Activated CD8-positive, alpha-beta T cell treated with anti-CD3 and anti-CD28 coated beads for 36 hours (primary cell): ENCODE results near the gene KIAA2012. TPM values are rescaled to one million over a fixed set of nuclear protein-coding genes. Genes with fewer than 3 reads are reported as not detected.

Experiments
- ATAC-seq: fragments of 200-7000 bp; cut with Tn5 transposase; one replicate; pipeline ENCODE4 v1.10.0; 2021; ENCODE audit warnings: mild to moderate bottlenecking, moderate library complexity
- CTCF ChIA-PET: fragments of 350-600 bp; sonication (Branson Sonifier 250); formaldehyde crosslinking; loops from one replicate; lab custom pipeline; 2021; ENCODE audit warnings: antibody characterized with exemption; lab: Charles Lee
- POLR2A ChIA-PET: fragments of 350-600 bp; sonication (Branson Sonifier 250); formaldehyde crosslinking; loops from one replicate; lab custom pipeline; 2021; ENCODE audit warnings: antibody characterized with exemption; lab: Charles Lee
- DNase-seq: peaks from one replicate; pipeline ENCODE4 v3.0.0-alpha.2; 2020
- H3K27ac Mint-ChIP-seq: one replicate; pipeline ENCODE4 v1.8.0; 2021; ENCODE audit warnings: mild to moderate bottlenecking, mixed read lengths
- H3K27me3 Mint-ChIP-seq: one replicate; pipeline ENCODE4 v1.8.0; 2021; ENCODE audit warnings: mixed read lengths
- H3K36me3 Mint-ChIP-seq: one replicate; pipeline ENCODE4 v1.8.0; 2021; ENCODE audit warnings: low read depth, mixed read lengths
- H3K4me1 Mint-ChIP-seq: one replicate; pipeline ENCODE4 v1.8.0; 2021; ENCODE audit warnings: low read depth, mixed read lengths
- H3K4me3 Mint-ChIP-seq: one replicate; pipeline ENCODE4 v1.8.0; 2021; ENCODE audit warnings: mild to moderate bottlenecking, moderate library complexity, mixed read lengths
- H3K9me3 Mint-ChIP-seq: one replicate; pipeline ENCODE4 v1.8.0; 2021; ENCODE audit warnings: mixed read lengths
- intact Hi-C: fragments of 100-400 bp; cut with micrococcal nuclease; formaldehyde crosslinking; loops from one replicate; pipeline ENCODE4 v1.10.0; 2022
- total RNA-seq, 2 experiments: library from RNA; stranded (reverse); gene quantifications; one replicate each; pipeline ENCODE4 v1.2.3, GENCODE V29; 2021
- TF ChIP-seq, protein P1 (sequence below): fragments of 200-600 bp; IDR thresholded peaks from one replicate; pipeline ENCODE4 v1.8.0; 2022; ENCODE audit warnings: antibody characterized with exemption, mild to moderate bottlenecking

Gene KIAA2012
- total RNA-seq, 2 experiments from 2014 or later = not detected

DNA sequence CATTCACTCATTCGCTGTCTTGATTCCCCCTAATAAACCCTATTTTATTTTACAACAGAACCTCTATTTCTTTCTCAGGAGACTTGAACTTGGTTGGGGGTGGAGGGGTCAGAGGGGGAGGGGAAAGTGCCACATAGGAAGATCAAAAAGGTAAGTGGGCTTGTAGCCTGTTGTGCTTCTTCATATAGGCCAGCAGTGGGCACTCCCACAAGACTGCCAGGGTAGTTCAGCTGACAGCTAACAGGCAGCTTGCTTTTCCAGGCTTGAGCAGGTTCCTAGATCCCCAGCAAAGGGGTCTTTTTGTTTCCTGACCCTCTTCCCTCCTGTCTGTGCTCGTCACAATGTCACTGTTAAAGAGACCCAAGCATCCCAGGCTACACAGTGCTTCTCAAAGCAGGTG is 829 bp upstream of the KIAA2012 start:
- POLR2A ChIA-PET = no interaction called here
- no peaks in the 10 kb centered on the region for H3K27me3 Mint-ChIP-seq
- no peak overlapping the region for H3K27ac Mint-ChIP-seq
- ATAC-seq = no peak
- H3K4me1 Mint-ChIP-seq = peaks cover 4% of the 10 kb centered on the region
- no peak for DNase-seq
- intact Hi-C loops = no loop called here
- H3K4me3 Mint-ChIP-seq = no peak overlapping the region
- H3K9me3 Mint-ChIP-seq = no peaks in the 10 kb centered on the region
- H3K36me3 Mint-ChIP-seq = no peaks in the 10 kb centered on the region
- CTCF ChIA-PET = interaction anchor here (0.9 kb wide), 1 partner anchor 8 kb away, joined by 3 read pairs; no protein-coding TSS in a partner anchor
- TF ChIP-seq, protein P1, sequence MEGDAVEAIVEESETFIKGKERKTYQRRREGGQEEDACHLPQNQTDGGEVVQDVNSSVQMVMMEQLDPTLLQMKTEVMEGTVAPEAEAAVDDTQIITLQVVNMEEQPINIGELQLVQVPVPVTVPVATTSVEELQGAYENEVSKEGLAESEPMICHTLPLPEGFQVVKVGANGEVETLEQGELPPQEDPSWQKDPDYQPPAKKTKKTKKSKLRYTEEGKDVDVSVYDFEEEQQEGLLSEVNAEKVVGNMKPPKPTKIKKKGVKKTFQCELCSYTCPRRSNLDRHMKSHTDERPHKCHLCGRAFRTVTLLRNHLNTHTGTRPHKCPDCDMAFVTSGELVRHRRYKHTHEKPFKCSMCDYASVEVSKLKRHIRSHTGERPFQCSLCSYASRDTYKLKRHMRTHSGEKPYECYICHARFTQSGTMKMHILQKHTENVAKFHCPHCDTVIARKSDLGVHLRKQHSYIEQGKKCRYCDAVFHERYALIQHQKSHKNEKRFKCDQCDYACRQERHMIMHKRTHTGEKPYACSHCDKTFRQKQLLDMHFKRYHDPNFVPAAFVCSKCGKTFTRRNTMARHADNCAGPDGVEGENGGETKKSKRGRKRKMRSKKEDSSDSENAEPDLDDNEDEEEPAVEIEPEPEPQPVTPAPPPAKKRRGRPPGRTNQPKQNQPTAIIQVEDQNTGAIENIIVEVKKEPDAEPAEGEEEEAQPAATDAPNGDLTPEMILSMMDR = no peak

DNA sequence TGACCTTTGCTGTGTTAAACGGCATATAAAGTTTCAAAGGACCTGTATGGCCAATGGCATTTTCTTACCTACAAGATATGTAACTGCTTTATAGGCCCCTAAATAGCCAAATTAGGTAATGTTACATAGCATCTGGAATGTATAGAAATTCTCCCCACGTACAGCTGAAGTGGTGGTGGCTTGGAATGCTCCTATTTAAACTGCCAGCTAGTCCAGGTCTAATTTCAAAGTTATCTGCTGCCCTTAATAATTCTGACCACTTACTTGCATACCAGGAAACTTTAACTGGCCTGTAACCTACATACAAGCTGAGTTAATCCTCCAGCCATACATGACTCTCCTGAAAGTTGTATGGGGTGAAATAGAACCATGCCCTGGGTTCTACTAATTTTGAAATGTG is 1.3 kb downstream of the KIAA2012 start:
- ATAC-seq (no peak), DNase-seq (no peak)
- H3K27me3 Mint-ChIP-seq = no peaks in the 10 kb centered on the region
- no peak overlapping the region for H3K27ac Mint-ChIP-seq
- POLR2A ChIA-PET = no interaction called here
- peaks cover 4% of the 10 kb centered on the region for H3K4me1 Mint-ChIP-seq
- CTCF ChIA-PET = no interaction called here
- no peaks in the 10 kb centered on the region for H3K36me3 Mint-ChIP-seq
- TF ChIP-seq, protein P1 = no peak
- intact Hi-C loops = no loop called here
- no peaks in the 10 kb centered on the region for H3K9me3 Mint-ChIP-seq
- H3K4me3 Mint-ChIP-seq = no peak overlapping the region

DNA sequence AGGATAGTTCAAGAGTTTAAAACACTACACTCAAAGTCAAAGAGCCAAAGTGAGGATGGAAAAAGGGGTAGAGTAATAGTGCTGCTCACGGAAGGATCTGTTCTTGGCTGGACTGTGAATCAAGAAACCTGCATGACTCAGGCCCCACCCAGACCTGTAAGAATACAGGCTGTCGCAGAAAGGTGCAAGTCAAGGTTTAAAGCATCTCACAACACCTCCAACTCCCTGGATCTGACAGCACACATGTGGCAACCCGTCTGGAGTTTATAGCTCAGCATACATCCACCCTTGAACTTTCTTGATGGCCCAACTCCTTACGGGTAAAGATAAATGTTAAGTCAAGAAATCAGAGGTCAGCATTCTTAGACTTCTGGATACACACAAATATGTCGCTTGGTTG is 6.3 kb downstream of the KIAA2012 start:
- CTCF ChIA-PET = interaction anchor here (0.9 to 1.5 kb wide), 3 partner anchors 10 to 218 kb away, joined by 4 read pairs; no protein-coding TSS in a partner anchor
- H3K27me3 Mint-ChIP-seq = no peaks in the 10 kb centered on the region

DNA sequence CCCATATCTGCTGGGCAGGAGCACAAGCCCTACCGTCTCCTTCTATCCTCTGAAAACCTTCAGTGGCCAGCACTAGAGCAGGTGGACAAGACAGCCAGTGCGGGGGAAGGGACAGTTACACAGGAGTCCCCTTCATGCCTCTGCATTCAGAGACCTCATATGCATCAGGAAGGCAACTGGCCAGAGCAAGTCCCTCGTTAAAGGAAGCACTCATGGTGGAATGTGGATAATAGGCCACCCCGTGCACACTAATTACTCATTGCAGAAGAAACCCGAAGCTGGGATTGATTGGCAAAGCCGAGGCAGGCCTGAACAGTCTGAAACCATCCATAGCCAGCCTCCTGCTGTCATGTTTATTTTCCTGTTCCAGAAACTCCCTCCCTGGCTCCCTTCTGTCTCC is 11.2 kb downstream of the KIAA2012 start:
- no peak overlapping the region for H3K27ac Mint-ChIP-seq
- H3K4me1 Mint-ChIP-seq = no peaks in the 10 kb centered on the region
- peaks cover 6% of the 10 kb centered on the region for H3K9me3 Mint-ChIP-seq
- H3K4me3 Mint-ChIP-seq = no peak overlapping the region
- intact Hi-C loops = no loop called here
- ATAC-seq = no peak
- no peaks in the 10 kb centered on the region for H3K36me3 Mint-ChIP-seq
- TF ChIP-seq, protein P1 = no peak
- ChIA-PET POLR2A (no interaction called here), CTCF (no interaction called here)
- no peak for DNase-seq
- H3K27me3 Mint-ChIP-seq = peaks cover 2% of the 10 kb centered on the region

More for the DNA sequence above, 6.3 kb downstream of the KIAA2012 start:
- no peak overlapping the region for H3K27ac Mint-ChIP-seq
- DNase-seq (no peak), ATAC-seq (no peak)
- no peaks in the 10 kb centered on the region for H3K4me1 Mint-ChIP-seq
- intact Hi-C loops = no loop called here
- no peak overlapping the region for H3K4me3 Mint-ChIP-seq
- TF ChIP-seq, protein P1 = no peak
- POLR2A ChIA-PET = no interaction called here
- peaks cover 6% of the 10 kb centered on the region for H3K9me3 Mint-ChIP-seq
- no peaks in the 10 kb centered on the region for H3K36me3 Mint-ChIP-seq

DNA sequence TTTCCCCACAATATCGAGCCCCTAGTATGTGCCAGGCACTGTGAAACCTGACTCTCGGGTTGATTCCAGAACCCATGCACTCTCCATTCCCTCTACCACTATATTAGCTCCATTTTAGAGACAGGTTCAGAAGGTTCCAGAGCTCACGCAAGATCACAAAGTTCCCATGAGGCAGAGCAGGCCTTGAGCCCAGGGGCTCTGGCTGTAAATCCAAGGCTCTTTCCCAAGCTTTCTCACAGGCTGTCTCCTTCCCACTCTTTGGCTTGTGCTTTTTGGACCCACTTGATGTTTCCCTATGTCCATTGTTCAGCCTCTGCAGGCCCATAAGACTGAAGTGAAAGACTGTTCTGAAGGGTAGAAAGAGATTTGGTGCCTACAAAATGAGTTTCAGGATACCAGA is 15.7 kb downstream of the KIAA2012 start:
- TF ChIP-seq, protein P1 = no peak
- no peaks in the 10 kb centered on the region for H3K36me3 Mint-ChIP-seq
- intact Hi-C loops = no loop called here
- no peak overlapping the region for H3K27ac Mint-ChIP-seq
- H3K9me3 Mint-ChIP-seq = no peaks in the 10 kb centered on the region
- H3K27me3 Mint-ChIP-seq = peaks cover 10% of the 10 kb centered on the region
- POLR2A ChIA-PET = no interaction called here
- CTCF ChIA-PET = interaction anchor here (1.3 kb wide), 1 partner anchor 9 kb away, joined by 4 read pairs; no protein-coding TSS in a partner anchor
- ATAC-seq (no peak), DNase-seq (no peak)
- H3K4me3 Mint-ChIP-seq = no peak overlapping the region
- no peaks in the 10 kb centered on the region for H3K4me1 Mint-ChIP-seq
